DOHH2 (cell line): ENCODE data around the gene CALN1.
A peak's percentile ranks its signal among the peaks of the same experiment; 100 is the strongest.
"Not testable (repeated sequence)": the region's sequence is repeated elsewhere in the genome, so short reads cannot be mapped to it uniquely, and the experiment has no call there.

ENCODE experiments used
- H3F3A ChIP-seq: fragments of 200-600 bp; sonication (generic), shearing (Covaris generic); 2 replicates; pipeline ENCODE4 v1.6.0; 2016; ENCODE audit warnings: antibody characterized with exemption, mild to moderate bottlenecking; ENCODE audit not compliant: control insufficient read depth, insufficient read depth
- H3K27ac ChIP-seq: fragments of 200-600 bp; sonication (generic); 2 replicates; pipeline ENCODE4 v1.5.1; 2014; ENCODE audit warnings: low read depth, mild to moderate bottlenecking, low read length, moderate library complexity
- H3K27me3 ChIP-seq: fragments of 200-600 bp; sonication (generic); 2 replicates; pipeline ENCODE4 v1.6.1; 2014; ENCODE audit warnings: mild to moderate bottlenecking, low read length, mixed read lengths; ENCODE audit not compliant: control insufficient read depth
- H3K36me3 ChIP-seq: fragments of 200-600 bp; sonication (generic); 2 replicates; pipeline ENCODE4 v1.6.1; 2014; ENCODE audit warnings: mild to moderate bottlenecking, low read length, moderate library complexity, mixed read lengths; ENCODE audit not compliant: control insufficient read depth
- H3K4me1 ChIP-seq: fragments of 200-600 bp; sonication (generic); 2 replicates; pipeline ENCODE4 v1.6.1; 2014; ENCODE audit warnings: mild to moderate bottlenecking, low read length, mixed read lengths; ENCODE audit not compliant: control insufficient read depth
- H3K4me2 ChIP-seq: fragments of 200-600 bp; sonication (generic); 2 replicates; pipeline ENCODE4 v1.6.0; 2014; ENCODE audit warnings: mild to moderate bottlenecking, low read length, moderate library complexity
- H3K4me3 ChIP-seq: fragments of 200-600 bp; sonication (generic); 2 replicates; pipeline ENCODE4 v1.5.1; 2014; ENCODE audit warnings: mild to moderate bottlenecking, low read length, mixed read lengths
- H3K79me2 ChIP-seq: fragments of 200-600 bp; sonication (generic); 2 replicates; pipeline ENCODE4 v1.6.1; 2014; ENCODE audit warnings: mild to moderate bottlenecking, low read length, mixed read lengths; ENCODE audit not compliant: control insufficient read depth
- H3K9me2 ChIP-seq: fragments of 200-600 bp; sonication (generic); replicated peaks from 2 replicates; pipeline ENCODE4 v1.6.1; 2014; ENCODE audit warnings: mild to moderate bottlenecking, low read length, mixed read lengths; ENCODE audit not compliant: control insufficient read depth
- H3K9me3 ChIP-seq: fragments of 200-600 bp; sonication (generic); 2 replicates; pipeline ENCODE4 v1.6.1; 2014; ENCODE audit warnings: antibody characterized with exemption, low read length, mixed read lengths; ENCODE audit not compliant: control insufficient read depth, insufficient read depth
- H4K20me1 ChIP-seq: fragments of 200-600 bp; sonication (generic); 2 replicates; pipeline ENCODE4 v1.6.0; 2014; ENCODE audit warnings: low read depth, mild to moderate bottlenecking, antibody characterized with exemption, low read length, moderate library complexity; ENCODE audit not compliant: control insufficient read depth, insufficient read depth
- CTCF ChIP-seq: fragments of 200-600 bp; sonication (generic); IDR thresholded peaks from one replicate; pipeline ENCODE4 v1.5.1; 2014; ENCODE audit warnings: antibody characterized with exemption, mild to moderate bottlenecking, low read depth, low read length; ENCODE audit not compliant: poor library complexity, severe bottlenecking
- EZH2phosphoT487 ChIP-seq: fragments of 200-600 bp; sonication (generic); IDR thresholded peaks from 2 replicates; pipeline ENCODE4 v1.6.1; 2017; ENCODE audit warnings: borderline replicate concordance, mild to moderate bottlenecking, antibody characterized with exemption, low read length, moderate library complexity, mixed read lengths

Gene CALN1

GRCh38 chr7:71739520-71740173, 672.5 kb downstream of the CALN1 start:
- Histone ChIP-seq H4K20me1 (no peaks in the 10 kb centered on the region), H3K4me2 (no peak overlapping the region)
- no peak for TF ChIP-seq EZH2phosphoT487
- no peak for TF ChIP-seq CTCF

GRCh38 chr7:71737931-71738540, 674.1 kb downstream of the CALN1 start:
- H3F3A ChIP-seq, H3K27ac ChIP-seq, H3K4me2 ChIP-seq, H3K4me1 ChIP-seq, H3K4me3 ChIP-seq, H3K79me2 ChIP-seq, H3K9me3 ChIP-seq, H3K27me3 ChIP-seq, H3K36me3 ChIP-seq, H4K20me1 ChIP-seq, H3K9me2 ChIP-seq: not testable (repeated sequence)

More at GRCh38 chr7:71739520-71740173, 672.5 kb downstream of the CALN1 start:
- H3K4me3 ChIP-seq: no peak overlapping the region
- no peaks in the 10 kb centered on the region for H3F3A ChIP-seq
- H3K36me3 ChIP-seq: no peaks in the 10 kb centered on the region
- no peaks in the 10 kb centered on the region for H3K9me2 ChIP-seq
- no peaks in the 10 kb centered on the region for H3K79me2 ChIP-seq
- H3K27me3 ChIP-seq: no peaks in the 10 kb centered on the region
- H3K9me3 ChIP-seq: no peaks in the 10 kb centered on the region
- H3K27ac ChIP-seq: no peak overlapping the region
- no peaks in the 10 kb centered on the region for H3K4me1 ChIP-seq

GRCh38 chr7:71735961-71736556, 676.1 kb downstream of the CALN1 start:
- Histone ChIP-seq H3K4me1 (no peaks in the 10 kb centered on the region), H3K4me3 (no peak overlapping the region), H3K9me3 (no peaks in the 10 kb centered on the region), H3K79me2 (no peaks in the 10 kb centered on the region), H3K27ac (no peak overlapping the region), H3F3A (no peaks in the 10 kb centered on the region), H3K9me2 (no peaks in the 10 kb centered on the region), H3K36me3 (no peaks in the 10 kb centered on the region), H3K27me3 (no peaks in the 10 kb centered on the region), H4K20me1 (no peaks in the 10 kb centered on the region), H3K4me2 (no peak overlapping the region)
- no peak for TF ChIP-seq EZH2phosphoT487
- peak; percentile 97 for TF ChIP-seq CTCF
